GM20000 (cell line): ENCODE results near the gene TLCD3B.

Experiments used
- DNase-seq: peaks from one replicate; pipeline ENCODE4 v3.0.0; 2012; ENCODE audit warnings: low spot score
- CTCF ChIP-seq: IDR thresholded peaks from 2 replicates; pipeline ENCODE4 v1.5.1; 2012; ENCODE audit warnings: mild to moderate bottlenecking, control low read depth; ENCODE audit errors: extremely low read depth, missing control alignments

TLCD3B gene

GRCh38 chr16:30065102-30065942 lies 34.3 kb upstream of the TLCD3B start, which contains the start of gene ALDOA:
Gene ALDOA (plus strand): TSS chr16:30065760. CDS start chr16:30066898, 1,138 bp downstream.
- DNase-seq = peak; percentile 97
- TF ChIP-seq CTCF = no peak

GRCh38 chr16:30064729-30065101 lies 33.6 kb upstream of the TLCD3B start:
- DNase-seq = no peak
- TF ChIP-seq CTCF = no peak

GRCh38 chr16:30063893-30064728 lies 33.0 kb upstream of the TLCD3B start:
- TF ChIP-seq CTCF = peak; percentile 36
- DNase-seq = peak; percentile 84

- TF ChIP-seq CTCF = no peak
- DNase-seq = no peak
Observed at GRCh38 chr16:30063278-30063892, 32.3 kb upstream of the TLCD3B start.

- DNase-seq = no peak
- TF ChIP-seq CTCF = no peak
Observed at GRCh38 chr16:30060836-30061554, 29.9 kb upstream of the TLCD3B start.

- DNase-seq = no peak
- TF ChIP-seq CTCF = no peak
Observed at GRCh38 chr16:30060346-30060745, 29.3 kb upstream of the TLCD3B start.
